HCT116 (cell line): ENCODE results near the gene DAPK1. TPM values are rescaled to one million over a fixed set of nuclear protein-coding genes. Genes with fewer than 3 reads are reported as not detected.

Experiments used
- ATAC-seq: fragments of 200-7000 bp; cut with Tn5 transposase; 2 replicates; pipeline ENCODE4 v1.9.1; 2020; ENCODE audit warnings: mild to moderate bottlenecking, moderate library complexity
- BruUV-seq: library from RNA; stranded (reverse); fragments of 400-500 nt; replicated peaks from 2 replicates; lab custom pipeline; 2021; lab: Mats Ljungman, UMichigan
- CTCF ChIA-PET: fragments of 300-600 bp; sonication (Branson Sonifier 250); formaldehyde crosslinking; loops from one replicate; lab custom pipeline; 2021; ENCODE audit warnings: antibody characterized with exemption; lab: Charles Lee
- POLR2A ChIA-PET: fragments of 300-600, 350-600 bp; sonication (Branson Sonifier 250); formaldehyde crosslinking; loops from one replicate; lab custom pipeline; 2021; ENCODE audit warnings: antibody characterized with exemption; lab: Charles Lee
- RAD21 ChIA-PET, 2 experiments: fragments of 300-600 bp; sonication (Branson Sonifier 250); formaldehyde crosslinking; loops; one replicate each; lab custom pipeline; 2023; ENCODE audit warnings: low total read pairs in 2 of 2; ENCODE audit not compliant: uncharacterized antibody in 2 of 2, unreplicated experiment in 2 of 2, low non-redundant PET in 1 of 2; lab: Charles Lee
- DNase-seq: peaks from one replicate; pipeline ENCODE4 v3.0.0-alpha.2; 2010; ENCODE audit warnings: low read depth, low spot score
- H2AFZ ChIP-seq: fragments of 200-600 bp; shearing (Covaris generic), sonication (generic); 2 replicates; pipeline ENCODE4 v1.6.1; 2017; ENCODE audit warnings: low read depth, mixed run types, mixed read lengths, antibody characterized with exemption, low read length; ENCODE audit not compliant: poor library complexity, severe bottlenecking
- H3K27ac ChIP-seq: 2 replicates; pipeline ENCODE4 v1.5.1; 2012; ENCODE audit warnings: low read depth, low read length
- H3K27me3 ChIP-seq: fragments of 200-600 bp; sonication (generic); 2 replicates; pipeline ENCODE4 v1.6.1; 2016; ENCODE audit warnings: mixed run types, low read length, mixed read lengths; ENCODE audit not compliant: insufficient read depth
- H3K36me3 ChIP-seq, 2 experiments: fragments of 200-500 bp in 1 of 2; fragments of 200-600 bp in 1 of 2; sonication (Bioruptor generic) in 1 of 2; sonication (generic) in 1 of 2; 2 replicates each; pipeline versions ENCODE4 v1.5.1 to v1.6.1; 2014 to 2016; ENCODE audit warnings: low read length in 2 of 2, inconsistent platforms in 1 of 2, mixed read lengths in 1 of 2, mixed run types in 1 of 2; ENCODE audit not compliant: insufficient read depth in 2 of 2, control insufficient read depth in 1 of 2
- H3K4me1 ChIP-seq, 2 experiments: fragments of 200-600 bp in 1 of 2; sonication (generic) in 1 of 2; 2 replicates each; pipeline versions ENCODE4 v1.5.1 to v1.6.1; 2012 to 2017; ENCODE audit warnings: low read length in 2 of 2, inconsistent platforms in 1 of 2, mild to moderate bottlenecking in 1 of 2, mixed read lengths in 1 of 2, mixed run types in 1 of 2, moderate library complexity in 1 of 2; ENCODE audit not compliant: insufficient read depth in 2 of 2, control insufficient read depth in 1 of 2
- H3K4me2 ChIP-seq: fragments of 200-600 bp; sonication (generic); 2 replicates; pipeline ENCODE4 v1.6.1; 2017; ENCODE audit warnings: mixed run types, low read length, mixed read lengths
- H3K4me3 ChIP-seq, 2 experiments: fragments of 200-600 bp in 1 of 2; sonication (generic) in 1 of 2; replicated peaks in 1 of 2; 2 replicates each; pipeline ENCODE4 v1.5.1; 2011 to 2016; ENCODE audit warnings: low read length in 2 of 2, control low read depth in 1 of 2, low read depth in 1 of 2, mild to moderate bottlenecking in 1 of 2, mixed read lengths in 1 of 2, mixed run types in 1 of 2
- H3K79me2 ChIP-seq: fragments of 200-600 bp; sonication (generic); 2 replicates; pipeline ENCODE4 v1.6.1; 2017; ENCODE audit warnings: mild to moderate bottlenecking, mixed run types, low read length, moderate library complexity, mixed read lengths; ENCODE audit not compliant: insufficient read depth
- H3K9ac ChIP-seq: fragments of 200-600 bp; sonication (generic); 2 replicates; pipeline ENCODE4 v1.6.1; 2016; ENCODE audit warnings: low read length, mixed read lengths
- H3K9me2 ChIP-seq: fragments of 200-600 bp; sonication (generic), shearing (Covaris generic); 2 replicates; pipeline ENCODE4 v1.6.1; 2017; ENCODE audit warnings: mixed run types, mild to moderate bottlenecking, moderate library complexity; ENCODE audit not compliant: insufficient read depth
- H3K9me3 ChIP-seq, 2 experiments: fragments of 200-500 bp in 1 of 2; fragments of 200-600 bp in 1 of 2; sonication (Bioruptor generic) in 1 of 2; sonication (generic) in 1 of 2; 2 replicates each; pipeline ENCODE4 v1.6.1; 2014 to 2017; ENCODE audit warnings: low read length in 2 of 2, mixed read lengths in 2 of 2, inconsistent platforms in 1 of 2, low read depth in 1 of 2, mild to moderate bottlenecking in 1 of 2, mixed run types in 1 of 2, moderate library complexity in 1 of 2; ENCODE audit not compliant: control insufficient read depth in 1 of 2, insufficient read depth in 1 of 2
- H4K20me1 ChIP-seq: fragments of 200-600 bp; sonication (generic), shearing (Covaris generic); 2 replicates; pipeline ENCODE4 v1.6.1; 2017; ENCODE audit warnings: mixed run types, mild to moderate bottlenecking, moderate library complexity; ENCODE audit not compliant: insufficient read depth
- CBX3 ChIP-seq: IDR thresholded peaks from 2 replicates; pipeline ENCODE4 v1.6.1; 2012; ENCODE audit warnings: low read depth
- REST ChIP-seq: IDR thresholded peaks from 2 replicates; pipeline ENCODE4 v1.6.1; 2012; ENCODE audit warnings: low read depth
- intact Hi-C: fragments of 100-400 bp; cut with micrococcal nuclease; formaldehyde crosslinking; loops from 2 replicates; pipeline ENCODE4 v1.10.0; 2022
- total RNA-seq: library from RNA; stranded (reverse); gene quantifications from one replicate; pipeline ENCODE4 v1.2.1, GENCODE V29; 2021; ENCODE audit not compliant: unreplicated experiment

Gene DAPK1
- total RNA-seq, 1 experiment from 2014 or later: 5.6 TPM

- CTCF ChIA-PET: no interaction called here
- no TSS peak for BruUV-seq
Measured at GRCh38 chr9:87712801-87713277, 215.2 kb downstream of the DAPK1 start.

More at GRCh38 chr9:87712801-87713277, 215.2 kb downstream of the DAPK1 start:
- peak overlapping the region in 1 of 2 experiments; percentile 48; a peak in 1 of 4 replicates for H3K4me3 ChIP-seq
- H3K9me2 ChIP-seq: no peaks in the 10 kb centered on the region
- TF ChIP-seq CBX3 (peak; percentile 6; the same call in 1 of the 2 replicates), REST (no peak)
- peak overlapping the region; percentile 82 for H3K4me2 ChIP-seq
- 0 out of 2 replicates have a peak overlapping the region, but pooled peaks have one; percentile 4 for H3K27ac ChIP-seq
- no peaks in the 10 kb centered on the region for H3K79me2 ChIP-seq
- POLR2A ChIA-PET: no interaction called here
- 0 out of 2 replicates have a peak overlapping the region, but pooled peaks have one; percentile 48 for H3K9ac ChIP-seq
- no peaks in the 10 kb centered on the region for H3K27me3 ChIP-seq
- no peaks in the 10 kb centered on the region for H3K9me3 ChIP-seq
- RAD21 ChIA-PET: no interaction called here
- H3K36me3 ChIP-seq: no peaks in the 10 kb centered on the region
- intact Hi-C loops: no loop called here
- no peak overlapping the region for H2AFZ ChIP-seq
- ATAC-seq: 0 out of 2 replicates have a peak, but pooled peaks have one; percentile 9
- peaks cover 2 to 28% of the 10 kb centered on the region in 2 experiments; a peak in 2 of 4 replicates for H3K4me1 ChIP-seq
- no peaks in the 10 kb centered on the region for H4K20me1 ChIP-seq
- DNase-seq: no peak
